Measurements from ENCODE around the gene TNS3. TPM values are rescaled to one million over a fixed set of nuclear protein-coding genes. Genes with fewer than 3 reads are reported as not detected.

Gene TNS3
- total and polyA plus RNA-seq, 10 of the 15 experiments (the other 5 are each of a cell fraction or from before 2014, with no cell fraction given) = 0.27 to 2.7 (median 0.79) TPM

DNA sequence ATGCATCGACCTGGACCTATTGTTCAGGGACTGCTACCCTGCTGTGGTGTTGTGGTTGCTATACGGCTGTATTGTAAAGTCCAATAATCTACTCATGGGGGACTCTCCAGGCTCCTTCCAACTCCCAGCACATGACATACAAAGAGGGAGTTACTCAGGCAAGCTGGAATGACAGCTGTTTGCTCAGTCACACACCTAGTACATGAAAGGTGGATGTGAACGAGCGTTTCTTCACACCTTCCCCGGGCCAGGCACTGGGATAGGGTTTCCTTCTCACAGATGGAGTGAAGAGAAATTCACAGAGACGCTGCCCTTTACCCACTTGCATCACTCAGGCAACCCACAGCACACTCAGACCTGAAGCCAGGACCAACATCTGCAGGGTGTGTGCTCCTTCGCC lies 215.7 kb downstream of the TNS3 start:
- no peak for FAIRE-seq
- Histone ChIP-seq H3K79me2 (ENCODE audit: control insufficient read depth, insufficient read depth, low read length) (no peaks in the 10 kb centered on the region), H4K20me1 (ENCODE audit: control insufficient read depth, insufficient read depth) (no peaks in the 10 kb centered on the region)

More for the DNA sequence above, 215.7 kb downstream of the TNS3 start:
- no peak for ATAC-seq
- BruUV-seq (replicated peaks) = no TSS peak
- no peak overlapping the region for H2AFZ ChIP-seq (ENCODE audit: control insufficient read depth, low read depth, low read length)
- no peak overlapping the region for H3K4me3 ChIP-seq
- H3K36me3 ChIP-seq (ENCODE audit: control insufficient read depth in 2 of 2, insufficient read depth in 2 of 2, low read length in 1 of 2) = no peaks in the 10 kb centered on the region
- ChIA-PET POLR2A (no interaction called here), CTCF (no interaction called here), SMC1A (ENCODE audit: uncharacterized antibody, unreplicated experiment) (no interaction called here), RAD21 (ENCODE audit: unreplicated experiment) (no interaction called here)
- no peak overlapping the region for H3K4me2 ChIP-seq (ENCODE audit: control insufficient read depth, insufficient read depth)
- no peaks in the 10 kb centered on the region for H3K9me3 ChIP-seq (replicated peaks; ENCODE audit: control insufficient read depth, insufficient read depth, low read length)
- in situ Hi-C loops (cut with MboI) (no loop called here), intact Hi-C loops (cut with micrococcal nuclease; ENCODE audit: unreplicated experiment) (no loop called here)
- WGBS (ENCODE audit: insufficient coverage, insufficient replicate concordance, low lambda C conversion rate, missing lambda C conversion rate) = 50% methylated on average over 7 of the region's 7 CpGs
- no peak for DNase-seq (ENCODE audit: low read depth, low spot score)
- no peak for TF ChIP-seq ZNF24 (IDR thresholded peaks at IDR 0.05)
- TF ChIP-seq CHD1 (IDR thresholded peaks at IDR 0.05; ENCODE audit: low read depth, low read length) = no peak
- TF ChIP-seq SUZ12 (IDR thresholded peaks at IDR 0.05; ENCODE audit: unreplicated experiment) = no peak
- TF ChIP-seq, protein P1, sequence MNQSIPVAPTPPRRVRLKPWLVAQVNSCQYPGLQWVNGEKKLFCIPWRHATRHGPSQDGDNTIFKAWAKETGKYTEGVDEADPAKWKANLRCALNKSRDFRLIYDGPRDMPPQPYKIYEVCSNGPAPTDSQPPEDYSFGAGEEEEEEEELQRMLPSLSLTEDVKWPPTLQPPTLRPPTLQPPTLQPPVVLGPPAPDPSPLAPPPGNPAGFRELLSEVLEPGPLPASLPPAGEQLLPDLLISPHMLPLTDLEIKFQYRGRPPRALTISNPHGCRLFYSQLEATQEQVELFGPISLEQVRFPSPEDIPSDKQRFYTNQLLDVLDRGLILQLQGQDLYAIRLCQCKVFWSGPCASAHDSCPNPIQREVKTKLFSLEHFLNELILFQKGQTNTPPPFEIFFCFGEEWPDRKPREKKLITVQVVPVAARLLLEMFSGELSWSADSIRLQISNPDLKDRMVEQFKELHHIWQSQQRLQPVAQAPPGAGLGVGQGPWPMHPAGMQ (IDR thresholded peaks at IDR 0.05; ENCODE audit: borderline replicate concordance) = no peak
- no peak for TF ChIP-seq NR2F1 (conservative IDR thresholded peaks at IDR 0.05)
- TF ChIP-seq GATAD2B (conservative IDR thresholded peaks at IDR 0.05; ENCODE audit: low read depth) = no peak
- TF ChIP-seq FOS (IDR thresholded peaks at IDR 0.05; ENCODE audit: borderline replicate concordance, extremely low read depth, insufficient read length) = no peak
- TF ChIP-seq ZBTB40 (IDR thresholded peaks at IDR 0.05; ENCODE audit: borderline replicate concordance) = no peak
- TF ChIP-seq BRCA1 (IDR thresholded peaks at IDR 0.05; ENCODE audit: low read depth, low read length) = no peak
- no peak overlapping the region for H3K27ac ChIP-seq (ENCODE audit: control insufficient read depth, insufficient read depth)
- no peaks in the 10 kb centered on the region; the same call in 1 of the 2 replicates for H3K4me1 ChIP-seq (ENCODE audit: control insufficient read depth, insufficient read depth, low read length)
- no peak overlapping the region for H3K9ac ChIP-seq (ENCODE audit: control insufficient read depth, insufficient read depth, low read length)
- H3K27me3 ChIP-seq (replicated peaks in 1 of 2; ENCODE audit: control insufficient read depth in 2 of 2, insufficient read depth in 2 of 2, low read length in 1 of 2) = no peaks in the 10 kb centered on the region

All from GM12878 (cell line).